HepG2 (cell line): ENCODE measurements around the gene DENND4C. TPM values are rescaled to one million over a fixed set of nuclear protein-coding genes. Genes with fewer than 3 reads are reported as not detected.

Experiments
- ATAC-seq: fragments of 200-7000 bp; cut with Tn5 transposase; 3 replicates; pipeline ENCODE4 v1.9.1; 2020; ENCODE audit warnings: mild to moderate bottlenecking, moderate library complexity
- BruUV-seq: library from RNA; stranded (reverse); fragments of 400-500 nt; replicated peaks from 2 replicates; lab custom pipeline; 2021; lab: Mats Ljungman, UMichigan
- CTCF ChIA-PET: fragments of 300-600 bp; formaldehyde crosslinking; extraction: SDS; loops from one replicate; lab custom pipeline; 2021; ENCODE audit warnings: low total read pairs, inconsistent platforms, low intra/inter-chr PET ratio; lab: Yijun Ruan, JAX
- POLR2A ChIA-PET: fragments of 350-600 bp; sonication (Branson Sonifier 250); formaldehyde crosslinking; loops from one replicate; lab custom pipeline; 2020; ENCODE audit warnings: antibody characterized with exemption, inconsistent platforms; lab: Yijun Ruan, JAX
- DNase-seq: peaks from one replicate; pipeline ENCODE4 v3.0.0-alpha.2; 2015; ENCODE audit warnings: low spot score
- FAIRE-seq: peaks from 3 replicates; lab custom pipeline; 2011; peaks lifted over from hg19 to GRCh38; lab: Jason Lieb, UNC
- H2AFZ ChIP-seq: one replicate; pipeline ENCODE4 v1.6.1; 2011; ENCODE audit warnings: low read length, inconsistent platforms
- H3K27ac ChIP-seq: fragments of 300-600 bp; 3 replicates; pipeline ENCODE4 v1.8.0; 2011; ENCODE audit warnings: mixed run types, mild to moderate bottlenecking, mixed read lengths, low read length, inconsistent platforms; ENCODE audit not compliant: insufficient read depth; ENCODE audit errors: extremely low read length
- H3K27me3 ChIP-seq, 2 experiments: fragments of 200-600 bp in 1 of 2; 2 replicates in 1 of 2; 3 replicates in 1 of 2; pipeline versions ENCODE4 v1.6.0 to v1.8.0; 2011; ENCODE audit warnings: low read length in 2 of 2, mild to moderate bottlenecking in 2 of 2, moderate library complexity in 2 of 2, inconsistent platforms in 1 of 2; ENCODE audit not compliant: insufficient read depth in 2 of 2, control insufficient read depth in 1 of 2
- H3K36me3 ChIP-seq, 2 experiments: fragments of 200-600 bp in 1 of 2; replicated peaks in 1 of 2; 2 replicates in 1 of 2; 3 replicates in 1 of 2; pipeline versions ENCODE4 v1.5.1 to v1.8.0; 2011; ENCODE audit warnings: low read length in 2 of 2, inconsistent platforms in 1 of 2; ENCODE audit not compliant: insufficient read depth in 2 of 2, control insufficient read depth in 1 of 2
- H3K4me1 ChIP-seq: 2 replicates; pipeline ENCODE4 v1.5.1; 2012; ENCODE audit warnings: low read length, inconsistent platforms; ENCODE audit not compliant: insufficient read depth
- H3K4me2 ChIP-seq: 2 replicates; pipeline ENCODE4 v1.6.0; 2011; ENCODE audit warnings: low read depth, low read length, inconsistent platforms
- H3K4me3 ChIP-seq, 3 experiments: fragments of 200-600 bp in 1 of 3; sonication (generic), shearing (Covaris generic) in 1 of 3; replicated peaks in 1 of 3; 2 replicates each; pipeline ENCODE4 v1.5.1; 2011 to 2016; ENCODE audit warnings: low read length in 3 of 3, inconsistent platforms in 2 of 3, low read depth in 2 of 3, mild to moderate bottlenecking in 2 of 3, control low read depth in 1 of 3, mixed read lengths in 1 of 3; ENCODE audit not compliant: insufficient read depth in 1 of 3
- H3K79me2 ChIP-seq: one replicate; pipeline ENCODE4 v1.6.1; 2011; ENCODE audit warnings: low read length, inconsistent platforms; ENCODE audit not compliant: insufficient read depth
- H3K9ac ChIP-seq: 2 replicates; pipeline ENCODE4 v1.6.0; 2011; ENCODE audit warnings: mild to moderate bottlenecking, low read depth, low read length, inconsistent platforms; ENCODE audit not compliant: insufficient read depth
- H3K9me3 ChIP-seq: 2 replicates; pipeline ENCODE4 v1.5.1; 2012; ENCODE audit warnings: mild to moderate bottlenecking, low read length
- H4K20me1 ChIP-seq: 2 replicates; pipeline ENCODE4 v1.6.0; 2011; ENCODE audit warnings: inconsistent platforms, mild to moderate bottlenecking, low read length, moderate library complexity; ENCODE audit not compliant: insufficient read depth
- CSRNP1 ChIP-seq: sonication (generic); formaldehyde crosslinking; IDR thresholded peaks from 2 replicates; pipeline ENCODE4 v1.8.1; 2023; ENCODE audit warnings: mild to moderate bottlenecking, missing genetic modification reagents
- DNMT1 ChIP-seq: sonication (generic); formaldehyde crosslinking; IDR thresholded peaks from 2 replicates; pipeline ENCODE4 v1.5.1; 2020; ENCODE audit warnings: mild to moderate bottlenecking, missing genetic modification reagents
- FIP1L1 ChIP-seq: fragments of 200-400 bp; formaldehyde crosslinking; IDR thresholded peaks from 2 replicates; pipeline ENCODE4 v1.6.1; 2018; ENCODE audit warnings: low read depth, mild to moderate bottlenecking, low read length, moderate library complexity, borderline replicate concordance; ENCODE audit not compliant: insufficient read depth
- FOXO4 ChIP-seq: sonication (generic); formaldehyde crosslinking; conservative IDR thresholded peaks from 2 replicates; pipeline ENCODE4 v1.8.1; 2023; ENCODE audit warnings: missing genetic modification reagents
- GATAD1 ChIP-seq: IDR thresholded peaks from 2 replicates; pipeline ENCODE4 v1.6.1; 2016; ENCODE audit warnings: missing genetic modification reagents, missing compliant biosample characterization
- HNRNPL ChIP-seq: fragments of 200-400 bp; formaldehyde crosslinking; IDR thresholded peaks from 2 replicates; pipeline ENCODE4 v1.6.1; 2017; ENCODE audit warnings: mild to moderate bottlenecking, low read depth, low read length
- KLF13 ChIP-seq: sonication (generic); formaldehyde crosslinking; IDR thresholded peaks from 2 replicates; pipeline ENCODE4 v1.4.0; 2020; ENCODE audit warnings: mild to moderate bottlenecking, missing genetic modification reagents
- RFX3 ChIP-seq: IDR thresholded peaks from 2 replicates; pipeline ENCODE4 v1.6.1; 2016; ENCODE audit warnings: missing biosample characterization, missing genetic modification reagents
- RXRA ChIP-seq: sonication (generic); formaldehyde crosslinking; IDR thresholded peaks from 2 replicates; pipeline ENCODE4 v1.5.1; 2020; ENCODE audit warnings: missing genetic modification reagents
- SMAD9 ChIP-seq: sonication (generic); formaldehyde crosslinking; IDR thresholded peaks from 2 replicates; pipeline ENCODE4 v1.5.1; 2020; ENCODE audit warnings: mild to moderate bottlenecking, missing genetic modification reagents
- ZNF510 ChIP-seq: sonication (generic); formaldehyde crosslinking; IDR thresholded peaks from 2 replicates; pipeline ENCODE4 v1.4.0; 2020; ENCODE audit warnings: low read depth, mild to moderate bottlenecking, missing genetic modification reagents
- ZNF513 ChIP-seq: sonication (generic); formaldehyde crosslinking; conservative IDR thresholded peaks from 2 replicates; pipeline ENCODE4 v1.5.0; 2020; ENCODE audit warnings: missing genetic modification reagents
- WGBS: methylation state at CpG from one replicate; pipeline ENCODE4 v1.1.6; 2017; ENCODE audit warnings: low lambda C conversion rate; 5-methylcytosine and 5-hydroxymethylcytosine counted together
- in situ Hi-C: cut with HindIII; loops from 2 replicates; pipeline ENCODE4 v1.10.0; 2017; ENCODE audit warnings: low pct_unique_long_range_greater_than_20kb; ENCODE audit not compliant: extremely low pct_ligation_motif_present
- intact Hi-C: fragments of 100-400 bp; cut with micrococcal nuclease; formaldehyde crosslinking; loops from one replicate; pipeline ENCODE4 v1.10.0; 2022; ENCODE audit not compliant: unreplicated experiment
- polyA plus RNA-seq, 8 experiments: library from polyadenylated mRNA; depleted of rRNA in 3 of 8; stranded (reverse) in 7 of 8; unstranded in 1 of 8; fragments of >200 nt; fragmentation: Illumina TruSeq in 4 of 8; extraction: Trizol in 4 of 8; gene quantifications; 2 replicates each; pipeline versions ENCODE4 v1.2.1 to v1.2.3, GENCODE V29; 2011 to 2016; ENCODE audit warnings: low read depth in 4 of 8, missing spikeins in 1 of 8, mixed read lengths in 1 of 8; ENCODE audit not compliant: insufficient read depth in 1 of 8
- total RNA-seq, 5 experiments: library from RNA; depleted of rRNA; stranded (reverse); fragments of >200 nt; fragmentation: Illumina TruSeq; extraction: Trizol; gene quantifications; 2 replicates each; pipeline ENCODE4 v1.2.3, GENCODE V29; 2016; ENCODE audit warnings: low read depth in 1 of 5
- TF ChIP-seq, protein P1 (sequence below): sonication (generic); formaldehyde crosslinking; conservative IDR thresholded peaks from 2 replicates; pipeline ENCODE4 v1.4.0; 2020; ENCODE audit warnings: missing genetic modification reagents

Gene DENND4C
- total and polyA plus RNA-seq, 2 of the 13 experiments (the other 11 are each of a cell fraction or from before 2014, with no cell fraction given), result 19.1 to 27.2 TPM

DNA sequence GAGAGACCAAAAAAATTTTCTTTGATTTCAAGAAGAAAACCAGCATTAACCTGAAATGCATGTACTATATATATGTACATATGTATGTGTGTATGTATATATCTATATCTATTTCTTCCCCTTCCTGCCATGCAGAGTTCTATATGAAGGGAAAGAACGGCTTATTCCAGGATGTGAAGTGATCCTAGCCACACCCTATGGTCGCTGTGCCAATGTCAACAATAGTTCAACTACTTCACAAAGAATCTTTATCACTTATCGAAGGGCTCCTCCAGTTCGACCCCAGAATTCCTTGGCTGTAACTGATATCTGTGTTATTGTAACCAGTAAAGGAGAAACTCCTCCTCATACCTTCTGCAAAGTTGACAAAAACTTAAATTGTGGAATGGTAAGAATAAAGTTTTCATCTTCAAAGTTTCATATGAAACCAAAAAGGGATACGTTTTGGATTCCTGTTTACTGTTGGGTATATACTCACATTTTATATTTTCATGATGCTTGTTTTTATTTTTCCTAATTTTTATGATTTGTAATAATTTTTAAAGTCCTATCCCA lies 56.2 kb downstream of the DENND4C start:
- Histone ChIP-seq H3K4me3 (no peak overlapping the region), H4K20me1 (0 out of 2 replicates have a peak, but pooled peaks cover 5% of the 10 kb centered on the region)
- 86% methylated on average over 5 of the region's 5 CpGs for WGBS
- in situ Hi-C loops, result no loop called here
- TF ChIP-seq RFX3 (CRISPR knock-in tag) (no peak), FOXO4 (CRISPR knock-in tag) (no peak), ZNF513 (CRISPR knock-in tag) (no peak), KLF13 (no peak), DNMT1 (CRISPR knock-in tag) (no peak), GATAD1 (CRISPR knock-in tag) (no peak), CSRNP1 (CRISPR knock-in tag) (no peak), FIP1L1 (no peak), ZNF510 (CRISPR knock-in tag) (no peak), SMAD9 (CRISPR knock-in tag) (no peak), RXRA (CRISPR knock-in tag) (no peak), HNRNPL (no peak)
- TF ChIP-seq, protein P1, sequence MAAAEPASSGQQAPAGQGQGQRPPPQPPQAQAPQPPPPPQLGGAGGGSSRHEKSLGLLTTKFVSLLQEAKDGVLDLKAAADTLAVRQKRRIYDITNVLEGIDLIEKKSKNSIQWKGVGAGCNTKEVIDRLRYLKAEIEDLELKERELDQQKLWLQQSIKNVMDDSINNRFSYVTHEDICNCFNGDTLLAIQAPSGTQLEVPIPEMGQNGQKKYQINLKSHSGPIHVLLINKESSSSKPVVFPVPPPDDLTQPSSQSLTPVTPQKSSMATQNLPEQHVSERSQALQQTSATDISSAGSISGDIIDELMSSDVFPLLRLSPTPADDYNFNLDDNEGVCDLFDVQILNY (CRISPR knock-in tag), result no peak
- TF ChIP-seq, all 625 proteins: peak for 0
- H3K79me2 ChIP-seq, result peaks cover 13% of the 10 kb centered on the region
- ATAC-seq (no peak), FAIRE-seq (no peak), DNase-seq (peak; percentile 4)
- no peaks in the 10 kb centered on the region for H3K27me3 ChIP-seq
- H3K4me1 ChIP-seq, result peaks cover 12% of the 10 kb centered on the region; the same call in 1 of the 2 replicates
- no peak overlapping the region for H3K27ac ChIP-seq
- H3K36me3 ChIP-seq, result peaks cover 2 to 29% of the 10 kb centered on the region in 2 experiments; a peak in 3 of 5 replicates
- intact Hi-C loops, result no loop called here
- ChIA-PET POLR2A (no interaction called here), CTCF (no interaction called here)
- H3K9ac ChIP-seq, result no peak overlapping the region
- no peak overlapping the region for H3K4me2 ChIP-seq
- no TSS peak for BruUV-seq
- H2AFZ ChIP-seq, result no peak overlapping the region
- no peaks in the 10 kb centered on the region for H3K9me3 ChIP-seq
